GM12878 (cell line): ENCODE results near the gene PHYHIPL. TPM values are rescaled to one million over a fixed set of nuclear protein-coding genes. Genes with fewer than 3 reads are reported as not detected.

Experiments used
- ATAC-seq: fragments of 200-7000 bp; cut with Tn5 transposase; 3 replicates; pipeline ENCODE4 v1.9.1; 2020; ENCODE audit warnings: mild to moderate bottlenecking, moderate library complexity
- BruUV-seq: library from RNA; stranded (reverse); fragments of 400-500 nt; replicated peaks from 2 replicates; lab custom pipeline; 2021; lab: Mats Ljungman, UMichigan
- CTCF ChIA-PET: fragments of 300-600 bp; sonication (Branson Sonifier 250); formaldehyde crosslinking; extraction: SDS; loops from one replicate; lab custom pipeline; 2021; ENCODE audit warnings: inconsistent platforms; lab: Yijun Ruan, JAX
- POLR2A ChIA-PET: fragments of 350-600 bp; formaldehyde crosslinking; extraction: SDS; loops from one replicate; lab custom pipeline; 2021; ENCODE audit warnings: inconsistent platforms; lab: Charles Lee
- RAD21 ChIA-PET: fragments of 300-600 bp; sonication (Branson Sonifier 250); formaldehyde crosslinking; loops from one replicate; lab custom pipeline; 2023; ENCODE audit warnings: antibody characterized with exemption; ENCODE audit not compliant: unreplicated experiment; lab: Charles Lee
- SMC1A ChIA-PET: fragments of 300-600 bp; sonication (Branson Sonifier 250); formaldehyde crosslinking; loops from one replicate; lab custom pipeline; 2023; ENCODE audit not compliant: unreplicated experiment, uncharacterized antibody; lab: Charles Lee
- DNase-seq: peaks from one replicate; pipeline ENCODE4 v3.0.0-alpha.2; 2011; ENCODE audit warnings: low read depth, low spot score
- FAIRE-seq: peaks from 3 replicates; lab custom pipeline; 2011; peaks lifted over from hg19 to GRCh38; lab: Jason Lieb, UNC
- H2AFZ ChIP-seq: 2 replicates; pipeline ENCODE4 v1.6.0; 2011; ENCODE audit warnings: low read depth, low read length, control low read depth; ENCODE audit not compliant: control insufficient read depth
- H3K27ac ChIP-seq: 2 replicates; pipeline ENCODE4 v1.5.1; 2011; ENCODE audit warnings: control low read depth; ENCODE audit not compliant: control insufficient read depth, insufficient read depth
- H3K27me3 ChIP-seq, 2 experiments: replicated peaks in 1 of 2; 2 replicates each; pipeline versions ENCODE4 v1.6.0 to v1.6.1; 2011; ENCODE audit warnings: low read length in 1 of 2; ENCODE audit not compliant: control insufficient read depth in 2 of 2, insufficient read depth in 2 of 2
- H3K36me3 ChIP-seq, 2 experiments: 2 replicates each; pipeline ENCODE4 v1.5.1; 2011; ENCODE audit warnings: low read length in 1 of 2; ENCODE audit not compliant: control insufficient read depth in 2 of 2, insufficient read depth in 2 of 2
- H3K4me1 ChIP-seq: 2 replicates; pipeline ENCODE4 v1.6.1; 2011; ENCODE audit warnings: mild to moderate bottlenecking, low read length, moderate library complexity, mixed read lengths; ENCODE audit not compliant: control insufficient read depth, insufficient read depth
- H3K4me2 ChIP-seq: 2 replicates; pipeline ENCODE4 v1.6.0; 2011; ENCODE audit warnings: control low read depth; ENCODE audit not compliant: control insufficient read depth, insufficient read depth
- H3K4me3 ChIP-seq: fragments of 200-600 bp; sonication (generic); 2 replicates; pipeline ENCODE4 v1.5.1; 2016
- H3K79me2 ChIP-seq: 2 replicates; pipeline ENCODE4 v1.6.0; 2011; ENCODE audit warnings: low read length; ENCODE audit not compliant: control insufficient read depth, insufficient read depth
- H3K9ac ChIP-seq: 2 replicates; pipeline ENCODE4 v1.8.0; 2011; ENCODE audit warnings: low read length, control low read depth, mixed read lengths; ENCODE audit not compliant: control insufficient read depth, insufficient read depth
- H3K9me3 ChIP-seq: replicated peaks from 3 replicates; pipeline ENCODE4 v1.5.1; 2011; ENCODE audit warnings: mild to moderate bottlenecking, low read length; ENCODE audit not compliant: control insufficient read depth, insufficient read depth
- H4K20me1 ChIP-seq: 2 replicates; pipeline ENCODE4 v1.6.0; 2011; ENCODE audit not compliant: control insufficient read depth, insufficient read depth
- CBFB ChIP-seq: IDR thresholded peaks from 2 replicates; pipeline ENCODE4 v1.6.1; 2016; ENCODE audit warnings: antibody characterized with exemption, low read depth
- HCFC1 ChIP-seq: fragments of 150-350 bp; IDR thresholded peaks from 2 replicates; pipeline ENCODE4 v1.6.1; 2014; ENCODE audit warnings: low read length
- KLF5 ChIP-seq: fragments of 450-650 bp; IDR thresholded peaks from 2 replicates; pipeline ENCODE4 v1.6.1; 2014; ENCODE audit warnings: mild to moderate bottlenecking; ENCODE audit not compliant: partially characterized antibody
- MEF2B ChIP-seq: fragments of 450-650 bp; IDR thresholded peaks from 2 replicates; pipeline ENCODE4 v1.6.1; 2018; ENCODE audit warnings: mild to moderate bottlenecking, moderate library complexity; ENCODE audit not compliant: partially characterized antibody, poor library complexity, severe bottlenecking
- NR2F1 ChIP-seq: fragments of 450-650 bp; conservative IDR thresholded peaks from 2 replicates; pipeline ENCODE4 v1.6.1; 2017; ENCODE audit warnings: mild to moderate bottlenecking
- NRF1 ChIP-seq: conservative IDR thresholded peaks from 2 replicates; pipeline ENCODE4 v1.6.1; 2011; ENCODE audit warnings: mild to moderate bottlenecking, low read depth, low read length, improper control_type of control experiment
- POLR2AphosphoS5 ChIP-seq: IDR thresholded peaks from 2 replicates; pipeline ENCODE4 v1.6.1; 2011; ENCODE audit warnings: mild to moderate bottlenecking, low read length, inconsistent platforms
- RAD51 ChIP-seq: fragments of 450-650 bp; IDR thresholded peaks from 2 replicates; pipeline ENCODE4 v1.6.1; 2016; ENCODE audit warnings: moderate library complexity, mild to moderate bottlenecking, inconsistent platforms
- TAF1 ChIP-seq: IDR thresholded peaks from 2 replicates; pipeline ENCODE4 v1.6.1; 2011; ENCODE audit warnings: mild to moderate bottlenecking, low read depth, low read length, borderline replicate concordance
- TBL1XR1 ChIP-seq: IDR thresholded peaks from 2 replicates; pipeline ENCODE4 v1.6.1; 2012; ENCODE audit warnings: low read depth, low read length, improper control_type of control experiment
- YY1 ChIP-seq: IDR thresholded peaks from 2 replicates; pipeline ENCODE4 v1.6.1; 2011; ENCODE audit warnings: low read depth, mild to moderate bottlenecking, low read length
- ZBED1 ChIP-seq: IDR thresholded peaks from 2 replicates; pipeline ENCODE4 v1.6.1; 2016; ENCODE audit warnings: borderline replicate concordance
- ZNF207 ChIP-seq: fragments of 450-650 bp; IDR thresholded peaks from 2 replicates; pipeline ENCODE4 v1.6.1; 2014; ENCODE audit warnings: antibody characterized with exemption, mild to moderate bottlenecking, borderline replicate concordance
- ZNF217 ChIP-seq: fragments of 450-650 bp; IDR thresholded peaks from 2 replicates; pipeline ENCODE4 v1.6.1; 2017; ENCODE audit warnings: antibody characterized with exemption, mild to moderate bottlenecking
- ZSCAN29 ChIP-seq: fragments of 450-650 bp; IDR thresholded peaks from 2 replicates; pipeline ENCODE4 v1.6.1; 2017; ENCODE audit warnings: mild to moderate bottlenecking, moderate library complexity
- WGBS: methylation state at CpG from one replicate; pipeline ENCODE4 v1.1.6; 2016; ENCODE audit warnings: low lambda C conversion rate; ENCODE audit not compliant: insufficient replicate concordance, insufficient coverage; ENCODE audit errors: missing lambda C conversion rate; 5-methylcytosine and 5-hydroxymethylcytosine counted together
- in situ Hi-C: fragments of 300-500 bp; cut with MboI; formaldehyde crosslinking; loops from 9 replicates; pipeline ENCODE4 v1.14.3; 2018; ENCODE audit warnings: mixed read lengths
- intact Hi-C: fragments of 100-400 bp; cut with micrococcal nuclease; formaldehyde crosslinking; loops from one replicate; pipeline ENCODE4 v1.14.2; 2022; ENCODE audit not compliant: unreplicated experiment
- polyA plus RNA-seq, 11 experiments: library from polyadenylated mRNA; depleted of rRNA in 4 of 11; unstranded in 6 of 11; stranded (reverse) in 5 of 11; fragments of >200 nt; fragmentation: Nextera tagmentation in 4 of 11; fragmentation: Illumina TruSeq in 1 of 11; extraction: Ambion mirVana in 4 of 11; extraction: Trizol in 1 of 11; gene quantifications; 1 replicate in 1 of 11; 2 replicates in 10 of 11; pipeline versions ENCODE4 v1.2.1 to v1.2.3, GENCODE V29; 2011 to 2016; ENCODE audit warnings: inconsistent platforms in 2 of 11, missing spikeins in 2 of 11, low read depth in 1 of 11
- total RNA-seq, 4 experiments: library from RNA; depleted of rRNA in 3 of 4; stranded (reverse); fragments of >200 nt in 3 of 4; fragmentation: Illumina TruSeq in 1 of 4; extraction: Trizol in 1 of 4; gene quantifications; 2 replicates each; pipeline versions ENCODE4 v1.2.1 to v1.2.3, GENCODE V29; 2013 to 2021
- TF ChIP-seq, protein P1 (sequence below): fragments of 450-650 bp; IDR thresholded peaks from 2 replicates; pipeline ENCODE4 v1.6.1; 2017; ENCODE audit warnings: mild to moderate bottlenecking, low read depth, inconsistent platforms; ENCODE audit not compliant: poor library complexity, severe bottlenecking
- TF ChIP-seq, protein P2 (sequence below), 3 experiments: IDR thresholded peaks in 2 of 3; conservative IDR thresholded peaks in 1 of 3; 2 replicates each; pipeline ENCODE4 v1.5.1; 2011; ENCODE audit warnings: low read depth in 3 of 3, low read length in 3 of 3, mild to moderate bottlenecking in 3 of 3, control low read depth in 2 of 3, moderate library complexity in 2 of 3, inconsistent platforms in 1 of 3, mixed read lengths in 1 of 3; ENCODE audit not compliant: control insufficient read depth in 2 of 3, insufficient read depth in 1 of 3; ENCODE audit errors: extremely low read depth in 1 of 3

Gene PHYHIPL
- total and polyA plus RNA-seq, 10 of the 15 experiments (the other 5 are each of a cell fraction or from before 2014, with no cell fraction given), result 0.06 to 0.40 (median 0.18) TPM; not detected in 2

DNA sequence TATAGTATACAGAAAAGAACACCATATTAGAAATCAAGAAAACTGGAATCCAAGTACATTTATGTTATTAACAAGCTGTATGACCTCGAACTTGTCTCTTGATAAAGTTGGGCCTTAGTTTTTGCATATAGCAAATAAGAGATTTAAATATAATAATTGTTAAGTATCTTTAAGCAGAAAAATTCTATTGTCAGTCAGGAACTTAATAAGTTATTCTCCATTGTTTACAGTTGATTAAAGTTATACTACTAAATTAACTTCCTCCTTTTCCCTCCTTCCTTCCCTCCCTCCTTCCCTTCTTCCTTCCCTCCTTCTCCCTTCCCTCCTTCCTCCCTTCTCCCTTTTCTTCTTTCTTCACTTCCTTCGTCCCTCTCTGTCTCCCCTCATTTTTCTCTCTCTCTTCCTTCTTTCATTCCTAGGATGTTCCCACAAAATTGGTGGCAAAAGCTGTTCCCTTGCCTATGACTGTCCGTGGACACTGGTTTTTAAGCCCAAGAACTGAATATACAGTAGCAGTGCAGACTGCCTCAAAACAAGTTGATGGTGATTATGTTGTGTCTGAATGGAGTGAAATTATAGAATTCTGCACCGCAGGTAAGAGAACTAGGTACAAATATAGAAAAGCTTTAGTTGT is 59.7 kb downstream of the PHYHIPL start:
- H3K9me3 ChIP-seq, result no peaks in the 10 kb centered on the region
- in situ Hi-C loops, result no loop called here
- no peak for TF ChIP-seq MEF2B
- TF ChIP-seq POLR2AphosphoS5, result no peak
- TF ChIP-seq, protein P1, sequence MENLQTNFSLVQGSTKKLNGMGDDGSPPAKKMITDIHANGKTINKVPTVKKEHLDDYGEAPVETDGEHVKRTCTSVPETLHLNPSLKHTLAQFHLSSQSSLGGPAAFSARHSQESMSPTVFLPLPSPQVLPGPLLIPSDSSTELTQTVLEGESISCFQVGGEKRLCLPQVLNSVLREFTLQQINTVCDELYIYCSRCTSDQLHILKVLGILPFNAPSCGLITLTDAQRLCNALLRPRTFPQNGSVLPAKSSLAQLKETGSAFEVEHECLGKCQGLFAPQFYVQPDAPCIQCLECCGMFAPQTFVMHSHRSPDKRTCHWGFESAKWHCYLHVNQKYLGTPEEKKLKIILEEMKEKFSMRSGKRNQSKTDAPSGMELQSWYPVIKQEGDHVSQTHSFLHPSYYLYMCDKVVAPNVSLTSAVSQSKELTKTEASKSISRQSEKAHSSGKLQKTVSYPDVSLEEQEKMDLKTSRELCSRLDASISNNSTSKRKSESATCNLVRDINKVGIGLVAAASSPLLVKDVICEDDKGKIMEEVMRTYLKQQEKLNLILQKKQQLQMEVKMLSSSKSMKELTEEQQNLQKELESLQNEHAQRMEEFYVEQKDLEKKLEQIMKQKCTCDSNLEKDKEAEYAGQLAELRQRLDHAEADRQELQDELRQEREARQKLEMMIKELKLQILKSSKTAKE, result no peak
- TF ChIP-seq NR2F1, result no peak
- no peak for TF ChIP-seq HCFC1
- TF ChIP-seq TAF1, result no peak
- TF ChIP-seq, protein P2, sequence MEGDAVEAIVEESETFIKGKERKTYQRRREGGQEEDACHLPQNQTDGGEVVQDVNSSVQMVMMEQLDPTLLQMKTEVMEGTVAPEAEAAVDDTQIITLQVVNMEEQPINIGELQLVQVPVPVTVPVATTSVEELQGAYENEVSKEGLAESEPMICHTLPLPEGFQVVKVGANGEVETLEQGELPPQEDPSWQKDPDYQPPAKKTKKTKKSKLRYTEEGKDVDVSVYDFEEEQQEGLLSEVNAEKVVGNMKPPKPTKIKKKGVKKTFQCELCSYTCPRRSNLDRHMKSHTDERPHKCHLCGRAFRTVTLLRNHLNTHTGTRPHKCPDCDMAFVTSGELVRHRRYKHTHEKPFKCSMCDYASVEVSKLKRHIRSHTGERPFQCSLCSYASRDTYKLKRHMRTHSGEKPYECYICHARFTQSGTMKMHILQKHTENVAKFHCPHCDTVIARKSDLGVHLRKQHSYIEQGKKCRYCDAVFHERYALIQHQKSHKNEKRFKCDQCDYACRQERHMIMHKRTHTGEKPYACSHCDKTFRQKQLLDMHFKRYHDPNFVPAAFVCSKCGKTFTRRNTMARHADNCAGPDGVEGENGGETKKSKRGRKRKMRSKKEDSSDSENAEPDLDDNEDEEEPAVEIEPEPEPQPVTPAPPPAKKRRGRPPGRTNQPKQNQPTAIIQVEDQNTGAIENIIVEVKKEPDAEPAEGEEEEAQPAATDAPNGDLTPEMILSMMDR (IDR thresholded peaks at IDR 0.05 in 2 of 3, conservative IDR thresholded peaks at IDR 0.05 in 1 of 3; ENCODE audit: control insufficient read depth in 2 of 3, extremely low read depth in 1 of 3, insufficient read depth in 1 of 3, low read depth in 3 of 3, low read length in 3 of 3), result no peak
- TF ChIP-seq TBL1XR1, result no peak
- no peak for TF ChIP-seq CBFB
- TF ChIP-seq ZSCAN29, result no peak
- no peak for TF ChIP-seq ZBED1
- no peak for TF ChIP-seq NRF1
- TF ChIP-seq YY1, result no peak
- no peak for TF ChIP-seq ZNF217
- TF ChIP-seq KLF5, result no peak
- no peak for TF ChIP-seq ZNF207
- no peak for TF ChIP-seq RAD51

More for the DNA sequence above, 59.7 kb downstream of the PHYHIPL start:
- H3K4me2 ChIP-seq, result no peak overlapping the region
- no peak for DNase-seq
- no peaks in the 10 kb centered on the region for H4K20me1 ChIP-seq
- FAIRE-seq, result no peak
- H3K4me3 ChIP-seq, result no peak overlapping the region
- H3K9ac ChIP-seq, result no peak overlapping the region
- H3K27me3 ChIP-seq, result no peaks in the 10 kb centered on the region
- whole genome bisulfite sequencing, result 6% methylated on average over 4 of the region's 4 CpGs
- ChIA-PET CTCF (interaction anchor here (0.7 to 2.8 kb wide), 11 partner anchors 9 to 387 kb away, joined by 3 to 17 read pairs (median 3); no protein-coding TSS in a partner anchor), POLR2A (interaction anchor here (1.0 kb wide), 1 partner anchor 24 kb away, joined by 9 read pairs; no protein-coding TSS in a partner anchor), SMC1A (interaction anchor here (0.8 to 2.8 kb wide), 9 partner anchors 12 to 288 kb away, joined by 3 to 17 read pairs (median 4); no protein-coding TSS in a partner anchor), RAD21 (interaction anchor here (0.7 to 1.9 kb wide), 5 partner anchors 17 to 971 kb away, joined by 3 to 11 read pairs (median 3); no protein-coding TSS in a partner anchor)
- intact Hi-C loops, result no loop called here
- no peaks in the 10 kb centered on the region for H3K79me2 ChIP-seq
- no TSS peak for BruUV-seq
- no peaks in the 10 kb centered on the region for H3K4me1 ChIP-seq
- no peak for ATAC-seq
- H3K36me3 ChIP-seq, result no peaks in the 10 kb centered on the region
- no peak overlapping the region for H3K27ac ChIP-seq
- no peak overlapping the region for H2AFZ ChIP-seq
